HG03064 (cell line): ENCODE measurements around the gene CD46.

Source experiments
- ATAC-seq: cut with Tn5 transposase; IDR thresholded peaks from one replicate; pipeline ENCODE4 v1.9.1; 2021; ENCODE audit warnings: low read depth; ENCODE audit not compliant: unreplicated experiment

Gene CD46

GRCh38 chr1:207841901-207842300 is 90.0 kb downstream of the CD46 start:
- no peak for ATAC-seq

- no peak for ATAC-seq
Measured at GRCh38 chr1:207842506-207842905, 90.7 kb downstream of the CD46 start.

- ATAC-seq = no peak
Measured at GRCh38 chr1:207844371-207844770, 92.5 kb downstream of the CD46 start.
